ENCODE results near the gene KCTD16.

The KCTD16 gene

GRCh38 chr5:144167998-144168397, 2.7 kb upstream of the KCTD16 start:
- DNase-seq = no peak

GRCh38 chr5:144169904-144170275, 783 bp upstream of the KCTD16 start:
- DNase-seq = no peak

- no peak for DNase-seq
These were observed 3.1 kb downstream of the KCTD16 start for GRCh38 chr5:144173766-144174165.

GRCh38 chr5:144177548-144177947, 6.9 kb downstream of the KCTD16 start:
- DNase-seq = no peak

GRCh38 chr5:144179226-144179625, 8.6 kb downstream of the KCTD16 start:
- DNase-seq = no peak

GRCh38 chr5:144183254-144183889, 12.7 kb downstream of the KCTD16 start:
- DNase-seq = peak; percentile 66

- DNase-seq = peak; percentile 94
These were observed 17.1 kb downstream of the KCTD16 start for GRCh38 chr5:144187699-144188294.

GRCh38 chr5:144189800-144190429, 19.2 kb downstream of the KCTD16 start:
- peak; percentile 92 for DNase-seq

GRCh38 chr5:144191531-144191930, 20.9 kb downstream of the KCTD16 start:
- DNase-seq = no peak

- DNase-seq = peak; percentile 80
These were observed 21.3 kb downstream of the KCTD16 start for GRCh38 chr5:144191998-144192397.

GRCh38 chr5:144192661-144193060, 22.0 kb downstream of the KCTD16 start:
- no peak for DNase-seq

- DNase-seq = no peak
These were observed 23.5 kb downstream of the KCTD16 start for GRCh38 chr5:144194144-144194543.

- no peak for DNase-seq
These were observed 24.8 kb downstream of the KCTD16 start for GRCh38 chr5:144195448-144195847.

- no peak for DNase-seq
These were observed 25.9 kb downstream of the KCTD16 start for GRCh38 chr5:144196612-144197011.

- DNase-seq = peak; percentile 18
These were observed 27.7 kb downstream of the KCTD16 start for GRCh38 chr5:144198386-144198785.

- no peak for DNase-seq
These were observed 30.9 kb downstream of the KCTD16 start for GRCh38 chr5:144201588-144201987.

GRCh38 chr5:144202072-144202471, 31.4 kb downstream of the KCTD16 start:
- DNase-seq = no peak

- DNase-seq = no peak
These were observed 32.1 kb downstream of the KCTD16 start for GRCh38 chr5:144202726-144203125.

- DNase-seq = peak; percentile 61
These were observed 33.3 kb downstream of the KCTD16 start for GRCh38 chr5:144203750-144204596.

GRCh38 chr5:144205141-144205551, 34.5 kb downstream of the KCTD16 start:
- DNase-seq = peak; percentile 55

- DNase-seq = peak; percentile 62
These were observed 35.5 kb downstream of the KCTD16 start for GRCh38 chr5:144206141-144206540.

GRCh38 chr5:144207875-144208444, 37.3 kb downstream of the KCTD16 start:
- no peak for DNase-seq

GRCh38 chr5:144209361-144209760, 38.7 kb downstream of the KCTD16 start:
- DNase-seq = no peak

Measured in kidney glomerular epithelial cell (primary cell).